ENCODE results near the gene OSMR. TPM values are rescaled to one million over a fixed set of nuclear protein-coding genes. Genes with fewer than 3 reads are reported as not detected.

OSMR gene
- total and polyA plus RNA-seq, 4 donors, result 4.2 to 13.7 (median 8.0) TPM

GRCh38 chr5:38906503-38906902 lies 60.7 kb downstream of the OSMR start:
- Histone ChIP-seq H3K27ac (ENCODE audit: low read depth, low read length) (no peak overlapping the region), H3K4me3 (ENCODE audit: low read depth, low read length) (no peak overlapping the region), H3K27me3 (ENCODE audit: control insufficient read depth, insufficient read depth, low read length) (no peaks in the 10 kb centered on the region), H3K36me3 (ENCODE audit: control insufficient read depth, insufficient read depth, low read length) (no peaks in the 10 kb centered on the region), H3K9me3 (ENCODE audit: control insufficient read depth, insufficient read depth, low read length) (peaks cover 5% of the 10 kb centered on the region), H3K4me1 (ENCODE audit: control insufficient read depth, insufficient read depth, low read length) (no peaks in the 10 kb centered on the region)
- DNase-seq (ENCODE audit: low read depth in 4 of 6, low spot score in 6 of 6), result no peak

GRCh38 chr5:38911933-38912332 lies 66.1 kb downstream of the OSMR start:
- Histone ChIP-seq H3K36me3 (ENCODE audit: control insufficient read depth, insufficient read depth, low read length) (no peaks in the 10 kb centered on the region), H3K27ac (ENCODE audit: low read depth, low read length) (no peak overlapping the region), H3K9me3 (ENCODE audit: control insufficient read depth, insufficient read depth, low read length) (peaks cover 5% of the 10 kb centered on the region), H3K27me3 (ENCODE audit: control insufficient read depth, insufficient read depth, low read length) (no peaks in the 10 kb centered on the region), H3K4me1 (ENCODE audit: control insufficient read depth, insufficient read depth, low read length) (no peaks in the 10 kb centered on the region), H3K4me3 (ENCODE audit: low read depth, low read length) (no peak overlapping the region)
- WGBS (ENCODE audit: insufficient coverage), result no CpG with 5 or more reads among the region's 3 CpGs
- DNase-seq (ENCODE audit: low read depth in 4 of 6, low spot score in 6 of 6), result no peak

- Histone ChIP-seq H3K4me3 (ENCODE audit: low read depth, low read length) (no peak overlapping the region), H3K36me3 (ENCODE audit: control insufficient read depth, insufficient read depth, low read length) (no peaks in the 10 kb centered on the region), H3K4me1 (ENCODE audit: control insufficient read depth, insufficient read depth, low read length) (no peaks in the 10 kb centered on the region), H3K27ac (ENCODE audit: low read depth, low read length) (no peak overlapping the region), H3K27me3 (ENCODE audit: control insufficient read depth, insufficient read depth, low read length) (no peaks in the 10 kb centered on the region), H3K9me3 (ENCODE audit: control insufficient read depth, insufficient read depth, low read length) (peaks cover 5% of the 10 kb centered on the region)
- WGBS (ENCODE audit: insufficient coverage), result no CpG with 5 or more reads among the region's 2 CpGs
- no peak for DNase-seq (ENCODE audit: low read depth in 4 of 6, low spot score in 6 of 6)
These were observed 67.9 kb downstream of the OSMR start for GRCh38 chr5:38913714-38914113.

- Histone ChIP-seq H3K9me3 (ENCODE audit: control insufficient read depth, insufficient read depth, low read length) (no peaks in the 10 kb centered on the region), H3K27ac (ENCODE audit: low read depth, low read length) (no peak overlapping the region), H3K4me1 (ENCODE audit: control insufficient read depth, insufficient read depth, low read length) (no peaks in the 10 kb centered on the region), H3K27me3 (ENCODE audit: control insufficient read depth, insufficient read depth, low read length) (no peaks in the 10 kb centered on the region), H3K4me3 (ENCODE audit: low read depth, low read length) (no peak overlapping the region), H3K36me3 (ENCODE audit: control insufficient read depth, insufficient read depth, low read length) (no peaks in the 10 kb centered on the region)
- no peak for DNase-seq (ENCODE audit: low read depth in 4 of 6, low spot score in 6 of 6)
- 63% methylated on average over 3 of the region's 7 CpGs for WGBS (ENCODE audit: insufficient coverage)
These were observed 71.0 kb downstream of the OSMR start for GRCh38 chr5:38916802-38917201.

- no CpG with 5 or more reads among the region's 1 CpG for WGBS (ENCODE audit: insufficient coverage)
- no peaks in the 10 kb centered on the region for H3K36me3 ChIP-seq (ENCODE audit: control insufficient read depth, insufficient read depth, low read length)
These were observed 75.4 kb downstream of the OSMR start for GRCh38 chr5:38921174-38921573.

GRCh38 chr5:38922199-38922598 lies 76.4 kb downstream of the OSMR start:
- no peak overlapping the region for H3K4me3 ChIP-seq (ENCODE audit: low read depth, low read length)
- no peaks in the 10 kb centered on the region for H3K36me3 ChIP-seq (ENCODE audit: control insufficient read depth, insufficient read depth, low read length)
- H3K4me1 ChIP-seq (ENCODE audit: control insufficient read depth, insufficient read depth, low read length), result no peaks in the 10 kb centered on the region
- H3K27ac ChIP-seq (ENCODE audit: low read depth, low read length), result no peak overlapping the region
- peak in 5 of 6 donors; percentile 6 to 52 (median 9) for DNase-seq (ENCODE audit: low read depth in 4 of 6, low spot score in 6 of 6)
- H3K9me3 ChIP-seq (ENCODE audit: control insufficient read depth, insufficient read depth, low read length), result no peaks in the 10 kb centered on the region
- 9% methylated on average over 1 of the region's 1 CpG for WGBS (ENCODE audit: insufficient coverage)
- no peaks in the 10 kb centered on the region for H3K27me3 ChIP-seq (ENCODE audit: control insufficient read depth, insufficient read depth, low read length)

More at GRCh38 chr5:38921174-38921573, 75.4 kb downstream of the OSMR start:
- H3K9me3 ChIP-seq (ENCODE audit: control insufficient read depth, insufficient read depth, low read length), result no peaks in the 10 kb centered on the region
- no peaks in the 10 kb centered on the region for H3K4me1 ChIP-seq (ENCODE audit: control insufficient read depth, insufficient read depth, low read length)
- no peaks in the 10 kb centered on the region for H3K27me3 ChIP-seq (ENCODE audit: control insufficient read depth, insufficient read depth, low read length)
- no peak overlapping the region for H3K27ac ChIP-seq (ENCODE audit: low read depth, low read length)
- H3K4me3 ChIP-seq (ENCODE audit: low read depth, low read length), result no peak overlapping the region
- DNase-seq (ENCODE audit: low read depth in 4 of 6, low spot score in 6 of 6), result no peak

- 75% methylated on average over 2 of the region's 3 CpGs for WGBS (ENCODE audit: insufficient coverage)
These were observed 78.0 kb downstream of the OSMR start for GRCh38 chr5:38923661-38924451.

GRCh38 chr5:38925154-38925925 lies 79.5 kb downstream of the OSMR start:
- DNase-seq (ENCODE audit: low read depth in 4 of 6, low spot score in 6 of 6), result peak in 1 of 6 donors; percentile 6
- H3K36me3 ChIP-seq (ENCODE audit: control insufficient read depth, insufficient read depth, low read length), result no peaks in the 10 kb centered on the region
- 70% methylated on average over 2 of the region's 6 CpGs for WGBS (ENCODE audit: insufficient coverage)
- H3K27me3 ChIP-seq (ENCODE audit: control insufficient read depth, insufficient read depth, low read length), result no peaks in the 10 kb centered on the region
- H3K4me3 ChIP-seq (ENCODE audit: low read depth, low read length), result no peak overlapping the region
- H3K27ac ChIP-seq (ENCODE audit: low read depth, low read length), result no peak overlapping the region
- H3K9me3 ChIP-seq (ENCODE audit: control insufficient read depth, insufficient read depth, low read length), result no peaks in the 10 kb centered on the region
- no peaks in the 10 kb centered on the region for H3K4me1 ChIP-seq (ENCODE audit: control insufficient read depth, insufficient read depth, low read length)

More at GRCh38 chr5:38923661-38924451, 78.0 kb downstream of the OSMR start:
- no peak for DNase-seq (ENCODE audit: low read depth in 4 of 6, low spot score in 6 of 6)
- H3K4me1 ChIP-seq (ENCODE audit: control insufficient read depth, insufficient read depth, low read length), result no peaks in the 10 kb centered on the region
- no peaks in the 10 kb centered on the region for H3K36me3 ChIP-seq (ENCODE audit: control insufficient read depth, insufficient read depth, low read length)
- H3K4me3 ChIP-seq (ENCODE audit: low read depth, low read length), result no peak overlapping the region
- H3K27me3 ChIP-seq (ENCODE audit: control insufficient read depth, insufficient read depth, low read length), result no peaks in the 10 kb centered on the region
- no peaks in the 10 kb centered on the region for H3K9me3 ChIP-seq (ENCODE audit: control insufficient read depth, insufficient read depth, low read length)
- H3K27ac ChIP-seq (ENCODE audit: low read depth, low read length), result no peak overlapping the region

GRCh38 chr5:38926121-38926520 lies 80.3 kb downstream of the OSMR start:
- H3K4me1 ChIP-seq (ENCODE audit: control insufficient read depth, insufficient read depth, low read length), result no peaks in the 10 kb centered on the region
- no peak for DNase-seq (ENCODE audit: low read depth in 4 of 6, low spot score in 6 of 6)
- H3K36me3 ChIP-seq (ENCODE audit: control insufficient read depth, insufficient read depth, low read length), result no peaks in the 10 kb centered on the region
- WGBS (ENCODE audit: insufficient coverage), result no CpG with 5 or more reads among the region's 3 CpGs
- H3K27ac ChIP-seq (ENCODE audit: low read depth, low read length), result no peak overlapping the region
- no peaks in the 10 kb centered on the region for H3K27me3 ChIP-seq (ENCODE audit: control insufficient read depth, insufficient read depth, low read length)
- H3K4me3 ChIP-seq (ENCODE audit: low read depth, low read length), result no peak overlapping the region
- no peaks in the 10 kb centered on the region for H3K9me3 ChIP-seq (ENCODE audit: control insufficient read depth, insufficient read depth, low read length)

- no peaks in the 10 kb centered on the region for H3K36me3 ChIP-seq (ENCODE audit: control insufficient read depth, insufficient read depth, low read length)
- no peaks in the 10 kb centered on the region for H3K27me3 ChIP-seq (ENCODE audit: control insufficient read depth, insufficient read depth, low read length)
- H3K9me3 ChIP-seq (ENCODE audit: control insufficient read depth, insufficient read depth, low read length), result no peaks in the 10 kb centered on the region
- DNase-seq (ENCODE audit: low read depth in 4 of 6, low spot score in 6 of 6), result no peak
- H3K4me1 ChIP-seq (ENCODE audit: control insufficient read depth, insufficient read depth, low read length), result no peaks in the 10 kb centered on the region
- no peak overlapping the region for H3K27ac ChIP-seq (ENCODE audit: low read depth, low read length)
- no CpG with 5 or more reads among the region's 2 CpGs for WGBS (ENCODE audit: insufficient coverage)
- H3K4me3 ChIP-seq (ENCODE audit: low read depth, low read length), result no peak overlapping the region
These were observed 81.7 kb downstream of the OSMR start for GRCh38 chr5:38927470-38927869.

All from spinal cord (tissue), 10 donors.